22Rv1 (cell line): ENCODE measurements around the gene RSRP1.

Source experiments
- CTCF ChIP-seq: fragments of 450-650 bp; IDR thresholded peaks from 2 replicates; pipeline ENCODE4 v1.5.1; 2017; ENCODE audit warnings: mild to moderate bottlenecking
- ZFX ChIP-seq: fragments of 450-650 bp; IDR thresholded peaks from 2 replicates; pipeline ENCODE4 v1.6.1; 2017; ENCODE audit warnings: antibody characterized with exemption, borderline replicate concordance

GRCh38 chr1:25206201-25206600 lies 41.1 kb downstream of the RSRP1 start:
- no peak for TF ChIP-seq CTCF
- TF ChIP-seq ZFX = no peak
